ENCODE data around the gene CHST1.

Gene CHST1

GRCh38 chr11:45659031-45659817, 6.2 kb downstream of the CHST1 start:
- TF ChIP-seq, protein P1, sequence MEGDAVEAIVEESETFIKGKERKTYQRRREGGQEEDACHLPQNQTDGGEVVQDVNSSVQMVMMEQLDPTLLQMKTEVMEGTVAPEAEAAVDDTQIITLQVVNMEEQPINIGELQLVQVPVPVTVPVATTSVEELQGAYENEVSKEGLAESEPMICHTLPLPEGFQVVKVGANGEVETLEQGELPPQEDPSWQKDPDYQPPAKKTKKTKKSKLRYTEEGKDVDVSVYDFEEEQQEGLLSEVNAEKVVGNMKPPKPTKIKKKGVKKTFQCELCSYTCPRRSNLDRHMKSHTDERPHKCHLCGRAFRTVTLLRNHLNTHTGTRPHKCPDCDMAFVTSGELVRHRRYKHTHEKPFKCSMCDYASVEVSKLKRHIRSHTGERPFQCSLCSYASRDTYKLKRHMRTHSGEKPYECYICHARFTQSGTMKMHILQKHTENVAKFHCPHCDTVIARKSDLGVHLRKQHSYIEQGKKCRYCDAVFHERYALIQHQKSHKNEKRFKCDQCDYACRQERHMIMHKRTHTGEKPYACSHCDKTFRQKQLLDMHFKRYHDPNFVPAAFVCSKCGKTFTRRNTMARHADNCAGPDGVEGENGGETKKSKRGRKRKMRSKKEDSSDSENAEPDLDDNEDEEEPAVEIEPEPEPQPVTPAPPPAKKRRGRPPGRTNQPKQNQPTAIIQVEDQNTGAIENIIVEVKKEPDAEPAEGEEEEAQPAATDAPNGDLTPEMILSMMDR (IDR thresholded peaks at IDR 0.05; ENCODE audit: low read depth, low read length): no peak
- DNase-seq: no peak
- Histone ChIP-seq H3K4me3 (ENCODE audit: low read depth, low read length) (no peak overlapping the region; the same call in 1 of the 2 replicates), H3K4me1 (peaks cover 9% of the 10 kb centered on the region; the same call in 1 of the 2 replicates), H3K9me3 (no peaks in the 10 kb centered on the region), H3K27me3 (peaks cover 5% of the 10 kb centered on the region), H3K36me3 (no peaks in the 10 kb centered on the region)

DNA sequence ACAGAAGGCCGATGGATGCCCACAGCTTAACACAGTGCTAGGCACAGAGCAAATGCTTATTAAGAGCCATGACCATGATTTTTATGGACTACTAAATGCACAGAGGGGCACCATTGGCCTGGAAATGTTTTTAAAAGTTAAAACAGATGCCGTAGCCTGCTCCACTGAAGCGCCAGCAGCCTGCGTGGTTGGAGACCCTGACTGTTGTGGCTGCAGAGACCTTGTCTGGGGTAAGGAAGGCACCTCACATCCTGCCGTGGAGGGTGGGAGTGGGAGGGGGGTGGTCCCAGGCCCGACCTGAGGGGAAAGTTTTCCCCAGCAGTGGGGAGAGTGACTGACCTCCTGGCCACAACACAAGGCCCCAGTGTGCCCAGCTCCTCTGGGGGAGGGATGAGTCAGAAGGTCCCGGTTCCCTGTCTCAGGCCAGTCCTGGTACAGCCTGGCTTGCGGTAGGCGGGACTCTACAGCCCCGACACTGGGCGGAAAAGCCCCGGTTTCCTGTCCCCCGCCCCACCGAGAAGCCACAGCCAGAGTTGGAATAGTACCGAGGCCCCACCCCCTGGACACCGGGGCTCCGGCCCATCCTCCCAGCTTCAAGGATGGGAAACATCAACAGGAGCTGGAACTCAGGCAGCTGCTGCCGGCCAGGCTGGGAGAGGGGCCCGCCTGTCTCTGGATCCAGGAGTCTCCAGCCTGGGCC, 7.0 kb downstream of the CHST1 start:
- Histone ChIP-seq H3K4me1 (peaks cover 9% of the 10 kb centered on the region; the same call in 1 of the 2 replicates), H3K4me3 (ENCODE audit: low read depth, low read length) (no peak overlapping the region; the same call in 1 of the 2 replicates)

GRCh38 chr11:45657496-45658260, 7.7 kb downstream of the CHST1 start:
- H3K4me1 ChIP-seq: peaks cover 9% of the 10 kb centered on the region; the same call in 1 of the 2 replicates
- no peaks in the 10 kb centered on the region for H3K27me3 ChIP-seq
- TF ChIP-seq, protein P1 (IDR thresholded peaks at IDR 0.05; ENCODE audit: low read depth, low read length): no peak

More for the DNA sequence above, 7.0 kb downstream of the CHST1 start:
- TF ChIP-seq, protein P1 (IDR thresholded peaks at IDR 0.05; ENCODE audit: low read depth, low read length): no peak
- peak; percentile 63 for DNase-seq
- Histone ChIP-seq H3K36me3 (no peaks in the 10 kb centered on the region), H3K27me3 (no peaks in the 10 kb centered on the region), H3K9me3 (no peaks in the 10 kb centered on the region)

GRCh38 chr11:45655831-45656230, 9.6 kb downstream of the CHST1 start:
- DNase-seq: no peak
- Histone ChIP-seq H3K4me1 (peaks cover 3% of the 10 kb centered on the region; the same call in 1 of the 2 replicates), H3K9me3 (no peaks in the 10 kb centered on the region), H3K27me3 (no peaks in the 10 kb centered on the region), H3K36me3 (no peaks in the 10 kb centered on the region), H3K4me3 (ENCODE audit: low read depth, low read length) (no peak overlapping the region)
- TF ChIP-seq, protein P1 (IDR thresholded peaks at IDR 0.05; ENCODE audit: low read depth, low read length): no peak

More at GRCh38 chr11:45657496-45658260, 7.7 kb downstream of the CHST1 start:
- DNase-seq: no peak
- Histone ChIP-seq H3K36me3 (no peaks in the 10 kb centered on the region), H3K9me3 (no peaks in the 10 kb centered on the region), H3K4me3 (ENCODE audit: low read depth, low read length) (no peak overlapping the region)

DNA sequence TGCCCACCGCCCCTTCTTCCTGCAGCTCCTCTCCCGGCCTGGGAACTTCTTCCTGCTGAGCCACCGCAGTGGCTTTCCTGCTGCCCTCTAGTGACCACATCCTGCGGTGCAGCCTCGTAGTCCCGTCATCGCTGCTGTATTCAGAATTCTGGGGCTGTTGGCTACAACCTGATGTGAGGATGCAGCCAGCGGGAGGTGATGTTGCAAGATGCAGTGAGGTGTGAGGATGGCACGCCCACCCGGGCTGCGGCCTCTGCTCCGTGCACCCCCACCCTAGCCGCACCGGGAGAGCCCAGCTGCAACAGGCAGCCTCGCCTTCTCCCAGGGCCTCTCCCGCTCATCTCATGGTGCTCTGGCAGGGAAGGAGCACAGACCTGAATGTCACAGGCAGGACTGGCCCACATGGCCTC, 10.1 kb downstream of the CHST1 start:
- Histone ChIP-seq H3K4me3 (ENCODE audit: low read depth, low read length) (no peak overlapping the region), H3K27me3 (no peaks in the 10 kb centered on the region), H3K9me3 (no peaks in the 10 kb centered on the region), H3K4me1 (no peaks in the 10 kb centered on the region), H3K36me3 (no peaks in the 10 kb centered on the region)
- TF ChIP-seq, protein P1 (IDR thresholded peaks at IDR 0.05; ENCODE audit: low read depth, low read length): peak; percentile 82
- DNase-seq: peak; percentile 76

Measured in BE2C (cell line).